Osteocyte (in vitro differentiated cells): ENCODE measurements around the gene AMOT. TPM values are rescaled to one million over a fixed set of nuclear protein-coding genes. Genes with fewer than 3 reads are reported as not detected.

Experiments
- DNase-seq: peaks from one replicate; pipeline ENCODE4 v3.0.0; 2021; ENCODE audit warnings: mixed read lengths; ENCODE audit not compliant: unreplicated experiment; ENCODE audit errors: extremely low spot score
- H3K27ac Mint-ChIP-seq: one replicate; pipeline ENCODE4 v1.8.0; 2021; ENCODE audit warnings: mild to moderate bottlenecking, mixed read lengths; ENCODE audit not compliant: unreplicated experiment
- H3K27me3 Mint-ChIP-seq: one replicate; pipeline ENCODE4 v1.8.0; 2021; ENCODE audit warnings: mixed read lengths; ENCODE audit not compliant: unreplicated experiment
- H3K36me3 Mint-ChIP-seq: one replicate; pipeline ENCODE4 v1.8.0; 2021; ENCODE audit warnings: mixed read lengths; ENCODE audit not compliant: unreplicated experiment
- H3K4me1 Mint-ChIP-seq: one replicate; pipeline ENCODE4 v1.8.0; 2021; ENCODE audit warnings: mixed read lengths; ENCODE audit not compliant: unreplicated experiment
- H3K4me3 Mint-ChIP-seq: one replicate; pipeline ENCODE4 v1.8.0; 2021; ENCODE audit warnings: mild to moderate bottlenecking, moderate library complexity, mixed read lengths; ENCODE audit not compliant: unreplicated experiment
- H3K9me3 Mint-ChIP-seq: one replicate; pipeline ENCODE4 v1.8.0; 2021; ENCODE audit warnings: mixed read lengths; ENCODE audit not compliant: unreplicated experiment
- total RNA-seq: library from RNA; stranded (reverse); gene quantifications from 2 replicates; pipeline ENCODE4 v1.2.1, GENCODE V29; 2021
- TF ChIP-seq, protein P1 (sequence below): fragments of 200-600 bp; sonication (generic); IDR thresholded peaks from 2 replicates; pipeline ENCODE4 v1.5.0; 2021; ENCODE audit warnings: antibody characterized with exemption, mild to moderate bottlenecking, moderate library complexity

Gene AMOT
- total RNA-seq, 1 donor from 2014 or later, result 7.2 TPM

DNA sequence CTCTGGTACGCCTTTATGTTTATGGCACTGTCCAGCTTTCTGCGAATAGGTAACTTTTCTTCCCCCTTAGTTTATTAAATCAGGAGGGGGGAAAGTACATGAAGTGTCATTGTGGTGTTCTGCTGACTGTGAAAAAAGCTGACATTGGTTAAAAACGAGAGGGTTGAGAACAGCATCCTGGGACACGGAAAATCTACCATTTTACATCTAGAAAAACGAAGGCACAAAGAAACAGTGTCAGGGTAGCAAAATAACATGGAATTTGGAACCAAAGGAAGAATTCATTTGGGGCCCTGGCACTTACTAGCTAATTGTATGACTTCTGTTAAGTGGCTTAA is 1.2 kb upstream of the AMOT start:
- Mint-ChIP-seq H3K27me3 (peaks cover 7% of the 10 kb centered on the region), H3K27ac (peak overlapping the region; percentile 61), H3K4me1 (peaks cover 24% of the 10 kb centered on the region), H3K4me3 (peak overlapping the region; percentile 97), H3K9me3 (no peaks in the 10 kb centered on the region), H3K36me3 (no peaks in the 10 kb centered on the region)
- no peak for DNase-seq
- TF ChIP-seq, protein P1, sequence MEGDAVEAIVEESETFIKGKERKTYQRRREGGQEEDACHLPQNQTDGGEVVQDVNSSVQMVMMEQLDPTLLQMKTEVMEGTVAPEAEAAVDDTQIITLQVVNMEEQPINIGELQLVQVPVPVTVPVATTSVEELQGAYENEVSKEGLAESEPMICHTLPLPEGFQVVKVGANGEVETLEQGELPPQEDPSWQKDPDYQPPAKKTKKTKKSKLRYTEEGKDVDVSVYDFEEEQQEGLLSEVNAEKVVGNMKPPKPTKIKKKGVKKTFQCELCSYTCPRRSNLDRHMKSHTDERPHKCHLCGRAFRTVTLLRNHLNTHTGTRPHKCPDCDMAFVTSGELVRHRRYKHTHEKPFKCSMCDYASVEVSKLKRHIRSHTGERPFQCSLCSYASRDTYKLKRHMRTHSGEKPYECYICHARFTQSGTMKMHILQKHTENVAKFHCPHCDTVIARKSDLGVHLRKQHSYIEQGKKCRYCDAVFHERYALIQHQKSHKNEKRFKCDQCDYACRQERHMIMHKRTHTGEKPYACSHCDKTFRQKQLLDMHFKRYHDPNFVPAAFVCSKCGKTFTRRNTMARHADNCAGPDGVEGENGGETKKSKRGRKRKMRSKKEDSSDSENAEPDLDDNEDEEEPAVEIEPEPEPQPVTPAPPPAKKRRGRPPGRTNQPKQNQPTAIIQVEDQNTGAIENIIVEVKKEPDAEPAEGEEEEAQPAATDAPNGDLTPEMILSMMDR, result no peak

DNA sequence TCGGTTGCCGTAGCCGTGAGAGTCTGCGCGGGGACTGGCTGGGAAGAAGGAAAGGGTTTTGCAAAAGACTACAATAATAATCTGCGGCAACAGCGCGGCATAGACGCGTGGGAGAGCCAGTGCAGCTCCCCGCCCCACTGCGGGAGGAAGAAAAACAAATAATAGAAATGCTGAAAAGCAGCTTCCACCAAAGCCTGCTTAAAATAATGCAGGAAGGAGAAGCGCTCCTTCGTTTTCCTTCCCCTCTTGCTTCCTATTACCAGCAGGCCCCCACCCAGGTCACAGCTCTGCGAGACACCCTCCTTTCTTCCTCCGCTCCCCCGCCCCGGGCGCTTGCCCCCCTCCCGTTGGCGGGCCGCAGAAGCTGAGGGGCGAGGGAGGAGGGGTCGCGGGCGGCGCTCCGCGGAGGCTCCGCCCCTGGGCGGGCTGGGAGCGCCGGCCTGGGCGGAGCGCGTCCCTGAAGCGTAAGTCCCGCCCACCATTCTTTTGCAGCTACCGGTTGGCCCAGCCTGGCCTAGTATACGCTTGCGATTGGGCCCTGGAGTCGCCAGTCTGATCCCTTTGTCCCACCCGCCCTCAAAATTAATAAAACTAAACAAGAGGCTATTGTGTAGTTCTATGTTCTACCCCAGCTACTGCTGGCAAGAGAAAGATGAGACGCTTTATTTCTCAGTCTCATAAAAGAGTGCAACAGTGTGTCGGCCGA is 636 bp upstream of the AMOT start:
- peak; percentile 96 for DNase-seq
- Mint-ChIP-seq H3K27me3 (peaks cover 7% of the 10 kb centered on the region), H3K36me3 (no peaks in the 10 kb centered on the region), H3K4me1 (peaks cover 24% of the 10 kb centered on the region), H3K9me3 (no peaks in the 10 kb centered on the region), H3K4me3 (peak overlapping the region; percentile 97), H3K27ac (peak overlapping the region; percentile 79)
- TF ChIP-seq, protein P1, result no peak

DNA sequence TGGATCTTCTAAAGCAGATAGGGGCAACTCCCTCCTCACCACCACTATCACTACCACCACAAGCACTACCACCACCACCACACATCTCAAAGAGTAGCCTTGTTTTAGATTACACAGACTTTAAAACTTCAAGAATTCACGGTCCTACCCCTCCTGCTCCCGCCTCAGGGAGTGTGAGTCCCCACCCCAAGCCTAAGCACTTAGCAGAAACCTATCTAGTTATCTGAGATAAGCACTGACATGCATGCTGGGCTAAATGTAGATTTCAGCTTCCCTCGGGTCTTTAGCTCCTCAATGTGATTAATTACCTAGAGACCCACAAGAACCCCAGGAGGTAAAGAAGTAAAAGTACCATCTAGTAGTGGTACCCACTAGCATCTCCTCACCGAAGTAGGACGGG is 775 bp downstream of the AMOT start:
- DNase-seq, result no peak
- H3K9me3 Mint-ChIP-seq, result no peaks in the 10 kb centered on the region
- peaks cover 4% of the 10 kb centered on the region for H3K27me3 Mint-ChIP-seq
- peaks cover 23% of the 10 kb centered on the region for H3K4me1 Mint-ChIP-seq
- no peaks in the 10 kb centered on the region for H3K36me3 Mint-ChIP-seq
- TF ChIP-seq, protein P1, result no peak
- peak overlapping the region; percentile 79 for H3K27ac Mint-ChIP-seq
- H3K4me3 Mint-ChIP-seq, result peak overlapping the region; percentile 97

DNA sequence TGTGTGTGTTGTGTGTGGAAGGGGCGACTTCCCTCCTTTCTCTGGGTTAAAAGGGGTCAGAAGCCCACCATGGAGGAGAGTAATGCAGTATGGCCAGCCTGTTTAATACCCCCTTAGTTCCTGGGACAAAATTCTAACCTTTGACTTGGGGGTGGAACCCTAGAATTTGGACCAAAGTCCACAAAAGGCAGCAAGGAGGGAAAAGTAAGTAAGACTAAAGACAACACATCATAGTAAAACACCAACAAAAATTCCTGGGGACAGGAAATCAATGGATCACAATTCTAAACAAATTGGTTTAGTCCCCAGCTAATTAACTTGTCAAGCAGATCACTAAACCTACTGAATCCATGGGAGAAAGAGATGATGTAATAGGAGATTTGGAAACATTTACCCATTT is 3.1 kb downstream of the AMOT start:
- Mint-ChIP-seq H3K4me1 (peaks cover 41% of the 10 kb centered on the region), H3K27me3 (no peaks in the 10 kb centered on the region)

DNA sequence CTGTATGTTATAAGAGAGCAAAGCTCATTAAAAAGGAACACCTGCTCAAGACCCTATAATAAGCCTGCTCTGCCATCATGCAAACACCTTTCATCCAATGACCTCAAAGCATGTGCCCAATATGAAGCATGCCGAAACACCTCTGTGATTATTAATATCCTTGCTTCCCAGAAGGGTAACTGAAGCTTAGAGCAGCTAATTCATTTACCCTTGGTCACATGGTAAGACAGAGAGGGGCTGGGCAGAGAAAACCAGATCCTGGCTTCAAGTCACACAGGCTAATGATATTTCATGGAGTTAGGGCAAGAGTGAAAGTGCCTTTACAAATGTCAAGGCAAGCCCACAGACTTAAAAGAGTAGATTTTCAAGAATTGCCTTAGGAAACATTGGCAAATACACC is 5.6 kb downstream of the AMOT start:
- TF ChIP-seq, protein P1, result no peak
- Mint-ChIP-seq H3K27ac (no peak overlapping the region), H3K27me3 (no peaks in the 10 kb centered on the region), H3K4me1 (peaks cover 37% of the 10 kb centered on the region), H3K4me3 (no peak overlapping the region), H3K36me3 (no peaks in the 10 kb centered on the region), H3K9me3 (no peaks in the 10 kb centered on the region)
- DNase-seq, result no peak

More for the DNA sequence above, 3.1 kb downstream of the AMOT start:
- H3K4me3 Mint-ChIP-seq, result no peak overlapping the region
- no peak overlapping the region for H3K27ac Mint-ChIP-seq
- no peaks in the 10 kb centered on the region for H3K9me3 Mint-ChIP-seq
- TF ChIP-seq, protein P1, result no peak
- DNase-seq, result no peak
- no peaks in the 10 kb centered on the region for H3K36me3 Mint-ChIP-seq
